Upper lobe of left lung (tissue), 6 donors: ENCODE data around the gene RASAL2. TPM values are rescaled to one million over a fixed set of nuclear protein-coding genes. Genes with fewer than 3 reads are reported as not detected.
A peak's percentile ranks its signal among the peaks of the same experiment; 100 is the strongest.

Source experiments
- ATAC-seq, 2 donors: fragments of 200-7000 bp; cut with Tn5 transposase; one replicate each; pipeline ENCODE4 v1.9.1; 2022; ENCODE audit warnings: mild to moderate bottlenecking in 2 of 2, moderate library complexity in 2 of 2; ENCODE audit not compliant: low FRiP score in 2 of 2
- DNase-seq, 2 donors: peaks; one replicate each; pipeline ENCODE4 v3.0.0-alpha.2; 2019 to 2020
- H3K27ac ChIP-seq, 4 donors: fragments of 200-600 bp; sonication (generic); one replicate each; pipeline ENCODE4 v1.5.1; 2016 to 2019
- H3K27me3 ChIP-seq, 4 donors: fragments of 200-600 bp; sonication (generic); one replicate each; pipeline ENCODE4 v1.5.1; 2017 to 2019
- H3K36me3 ChIP-seq, 4 donors: fragments of 200-600 bp; sonication (generic); one replicate each; pipeline ENCODE4 v1.5.1; 2016 to 2019
- H3K4me1 ChIP-seq, 4 donors: fragments of 200-600 bp; sonication (generic); one replicate each; pipeline ENCODE4 v1.5.1; 2018 to 2019
- H3K4me3 ChIP-seq, 4 donors: fragments of 200-600 bp; sonication (generic); one replicate each; pipeline ENCODE4 v1.5.1; 2017 to 2019; ENCODE audit warnings: mild to moderate bottlenecking in 2 of 4, moderate library complexity in 1 of 4
- H3K9me3 ChIP-seq, 4 donors: fragments of 200-600 bp; sonication (generic); one replicate each; pipeline ENCODE4 v1.5.1; 2018 to 2019
- EP300 ChIP-seq, 4 donors: sonication (generic); formaldehyde crosslinking; IDR thresholded peaks; one replicate each; pipeline ENCODE4 v1.5.1; 2017; ENCODE audit warnings: antibody characterized with exemption in 4 of 4, control low read depth in 2 of 4
- POLR2A ChIP-seq, 4 donors: fragments of 450-650 bp; IDR thresholded peaks; one replicate each; pipeline ENCODE4 v1.5.1; 2016 to 2017; ENCODE audit warnings: antibody characterized with exemption in 4 of 4, mild to moderate bottlenecking in 2 of 4
- POLR2AphosphoS5 ChIP-seq, 2 donors: sonication (generic); formaldehyde crosslinking; IDR thresholded peaks; one replicate each; pipeline ENCODE4 v1.5.1; 2017; ENCODE audit warnings: antibody characterized with exemption in 2 of 2
- WGBS, 2 donors: methylation state at CpG; one replicate each; pipeline ENCODE4 v1.1.5; 2017 to 2018; 5-methylcytosine and 5-hydroxymethylcytosine counted together
- total RNA-seq, 6 donors: library from RNA; depleted of rRNA in 4 of 6; stranded (reverse); fragments of >200 nt in 4 of 6; gene quantifications; one replicate each; pipeline versions ENCODE4 v1.1.0 to v1.2.1, GENCODE V29; 2016 to 2021
- TF ChIP-seq, protein P1 (sequence below), 6 experiments: fragments of 450-650 bp in 4 of 6; fragments of 200-600 bp in 2 of 6; sonication (generic) in 2 of 6; IDR thresholded peaks; one replicate each; pipeline ENCODE4 v1.5.1; 2016 to 2019; ENCODE audit warnings: antibody characterized with exemption in 6 of 6
- donor health status: DM: no; HTN: no; CAD: no; lungs with moderate emphysema.
- donor health status: DM: no; HTN: yes; CAD: no; lungs with severe emphysema.

RASAL2 gene
- total RNA-seq, 6 donors from 2014 or later: 24.7 to 59.0 (median 41.6) TPM

DNA sequence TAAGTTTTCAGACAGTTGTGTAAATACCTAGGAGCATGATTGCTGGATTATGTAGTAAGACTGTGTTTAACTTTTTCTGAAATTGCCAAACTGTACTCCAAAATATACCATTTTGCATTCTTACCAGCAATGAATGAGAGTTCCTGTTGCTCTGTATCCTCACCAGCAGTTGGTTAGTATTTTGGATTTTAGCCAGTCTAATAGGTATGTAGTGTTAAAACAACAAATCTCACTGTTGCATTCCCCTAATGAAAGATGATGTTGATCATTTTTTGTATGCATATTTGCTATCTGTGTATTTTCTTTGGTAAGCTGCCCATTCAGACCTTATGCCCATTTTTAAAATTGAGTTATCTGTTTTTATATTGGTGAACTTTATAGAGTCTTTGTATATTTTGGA, 89.9 kb downstream of the RASAL2 start:
- DNase-seq: no peak
- ATAC-seq: no peak
- TF ChIP-seq POLR2A (IDR thresholded peaks at IDR 0.05): no peak
- TF ChIP-seq POLR2AphosphoS5 (IDR thresholded peaks at IDR 0.05): no peak
- TF ChIP-seq EP300 (IDR thresholded peaks at IDR 0.05): no peak
- TF ChIP-seq, protein P1, sequence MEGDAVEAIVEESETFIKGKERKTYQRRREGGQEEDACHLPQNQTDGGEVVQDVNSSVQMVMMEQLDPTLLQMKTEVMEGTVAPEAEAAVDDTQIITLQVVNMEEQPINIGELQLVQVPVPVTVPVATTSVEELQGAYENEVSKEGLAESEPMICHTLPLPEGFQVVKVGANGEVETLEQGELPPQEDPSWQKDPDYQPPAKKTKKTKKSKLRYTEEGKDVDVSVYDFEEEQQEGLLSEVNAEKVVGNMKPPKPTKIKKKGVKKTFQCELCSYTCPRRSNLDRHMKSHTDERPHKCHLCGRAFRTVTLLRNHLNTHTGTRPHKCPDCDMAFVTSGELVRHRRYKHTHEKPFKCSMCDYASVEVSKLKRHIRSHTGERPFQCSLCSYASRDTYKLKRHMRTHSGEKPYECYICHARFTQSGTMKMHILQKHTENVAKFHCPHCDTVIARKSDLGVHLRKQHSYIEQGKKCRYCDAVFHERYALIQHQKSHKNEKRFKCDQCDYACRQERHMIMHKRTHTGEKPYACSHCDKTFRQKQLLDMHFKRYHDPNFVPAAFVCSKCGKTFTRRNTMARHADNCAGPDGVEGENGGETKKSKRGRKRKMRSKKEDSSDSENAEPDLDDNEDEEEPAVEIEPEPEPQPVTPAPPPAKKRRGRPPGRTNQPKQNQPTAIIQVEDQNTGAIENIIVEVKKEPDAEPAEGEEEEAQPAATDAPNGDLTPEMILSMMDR (IDR thresholded peaks at IDR 0.05): no peak
- H3K9me3 ChIP-seq: no peaks in the 10 kb centered on the region
- H3K27ac ChIP-seq: no peak overlapping the region
- H3K36me3 ChIP-seq: no peaks in the 10 kb centered on the region
- H3K4me1 ChIP-seq: peaks cover 0 to 4% (median 3%) of the 10 kb centered on the region in 4 donors
- no peak overlapping the region for H3K4me3 ChIP-seq
- no peaks in the 10 kb centered on the region for H3K27me3 ChIP-seq

DNA sequence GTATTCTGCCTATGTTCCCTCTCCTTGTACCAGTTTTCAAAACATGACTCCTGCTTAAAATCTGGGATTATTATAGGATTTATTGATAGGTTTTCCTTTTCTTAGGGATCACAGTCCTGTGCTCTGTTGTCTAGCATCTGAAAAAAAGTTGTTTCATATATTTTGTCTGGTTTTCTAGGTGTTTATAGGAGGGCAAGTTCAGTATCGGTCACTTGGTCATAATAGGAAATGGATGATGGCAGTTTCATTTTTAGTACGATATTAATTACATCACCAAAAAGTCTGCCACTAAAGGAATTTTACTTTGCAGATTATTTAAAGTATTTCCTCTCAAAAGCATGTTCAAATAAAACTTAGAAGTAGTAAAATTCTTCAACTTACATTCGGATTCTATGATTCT, 94.4 kb downstream of the RASAL2 start:
- no peak overlapping the region for H3K27ac ChIP-seq
- DNase-seq (no peak), ATAC-seq (no peak)
- no peaks in the 10 kb centered on the region for H3K9me3 ChIP-seq
- H3K4me1 ChIP-seq: peaks cover 0 to 19% (median 12%) of the 10 kb centered on the region in 4 donors
- H3K36me3 ChIP-seq: no peaks in the 10 kb centered on the region
- no peak for TF ChIP-seq POLR2A (IDR thresholded peaks at IDR 0.05)
- TF ChIP-seq, protein P1 (IDR thresholded peaks at IDR 0.05): no peak
- TF ChIP-seq EP300 (IDR thresholded peaks at IDR 0.05): no peak
- no peak for TF ChIP-seq POLR2AphosphoS5 (IDR thresholded peaks at IDR 0.05)
- WGBS, 2 donors: 34 to 37% methylated on average over 3 of the region's 3 CpGs
- H3K27me3 ChIP-seq: no peaks in the 10 kb centered on the region
- peak overlapping the region in 2 of 4 donors; percentile 7 to 16 for H3K4me3 ChIP-seq

DNA sequence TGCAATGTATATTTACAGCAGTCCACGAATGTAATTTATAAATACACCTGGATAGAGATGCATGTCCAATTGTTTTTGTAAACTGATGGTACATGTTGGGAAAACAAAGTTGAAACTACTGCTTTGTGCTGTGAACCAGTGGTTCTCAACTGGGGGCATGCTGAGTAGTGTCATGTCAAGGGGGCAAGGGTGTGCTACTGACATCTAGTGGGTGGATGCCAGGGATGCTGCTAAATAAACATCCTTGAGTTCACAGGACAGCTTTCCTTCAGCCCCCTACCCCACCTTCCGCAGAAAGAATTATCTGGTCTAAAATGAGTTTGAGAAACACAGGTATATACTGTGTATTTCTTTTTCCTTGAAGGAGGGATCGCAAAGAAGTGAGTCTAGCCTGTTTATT, 95.9 kb downstream of the RASAL2 start:
- peaks cover 0 to 19% (median 12%) of the 10 kb centered on the region in 4 donors for H3K4me1 ChIP-seq
- H3K4me3 ChIP-seq: no peak overlapping the region
- DNase-seq (no peak), ATAC-seq (peak in 1 of 2 donors; percentile 57)
- peak overlapping the region in 1 of 4 donors; percentile 7 for H3K27ac ChIP-seq
- H3K27me3 ChIP-seq: no peaks in the 10 kb centered on the region
- TF ChIP-seq, protein P1 (IDR thresholded peaks at IDR 0.05): peak in 5 of 6 experiments; percentile 6 to 40 (median 21)
- TF ChIP-seq POLR2AphosphoS5 (IDR thresholded peaks at IDR 0.05): no peak
- TF ChIP-seq POLR2A (IDR thresholded peaks at IDR 0.05): no peak
- TF ChIP-seq EP300 (IDR thresholded peaks at IDR 0.05): no peak
- H3K9me3 ChIP-seq: no peaks in the 10 kb centered on the region
- 57 to 60% methylated on average over 3 of the region's 3 CpGs for WGBS, 2 donors
- H3K36me3 ChIP-seq: no peaks in the 10 kb centered on the region

DNA sequence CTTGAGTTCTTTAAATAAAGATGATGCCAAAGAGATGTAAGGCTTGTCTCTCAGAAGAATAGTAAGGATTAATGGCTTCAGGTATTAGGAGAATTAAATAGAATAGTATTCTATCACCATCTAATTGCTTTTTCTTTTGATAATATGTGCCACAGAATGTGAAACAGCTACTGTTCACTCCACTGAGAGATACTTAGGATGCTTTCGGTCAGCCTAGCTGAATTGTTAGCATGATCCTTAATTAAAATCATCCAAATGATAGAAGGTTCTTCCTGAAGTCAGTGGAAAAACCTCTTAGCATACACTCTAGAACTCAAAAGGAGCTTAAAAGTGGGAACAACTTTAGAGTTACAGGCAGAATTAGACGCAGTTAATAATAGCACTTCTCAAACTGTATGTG, 97.0 kb downstream of the RASAL2 start:
- ATAC-seq (no peak), DNase-seq (no peak)
- WGBS, 2 donors: 65 to 70% methylated on average over 2 of the region's 2 CpGs
- Histone ChIP-seq H3K27ac (no peak overlapping the region), H3K36me3 (no peaks in the 10 kb centered on the region), H3K27me3 (no peaks in the 10 kb centered on the region), H3K4me1 (peaks cover 0 to 19% (median 12%) of the 10 kb centered on the region in 4 donors), H3K9me3 (no peaks in the 10 kb centered on the region), H3K4me3 (no peak overlapping the region)
- TF ChIP-seq, protein P1 (IDR thresholded peaks at IDR 0.05): no peak
- TF ChIP-seq POLR2AphosphoS5 (IDR thresholded peaks at IDR 0.05) (no peak), POLR2A (IDR thresholded peaks at IDR 0.05) (no peak), EP300 (IDR thresholded peaks at IDR 0.05) (no peak)

DNA sequence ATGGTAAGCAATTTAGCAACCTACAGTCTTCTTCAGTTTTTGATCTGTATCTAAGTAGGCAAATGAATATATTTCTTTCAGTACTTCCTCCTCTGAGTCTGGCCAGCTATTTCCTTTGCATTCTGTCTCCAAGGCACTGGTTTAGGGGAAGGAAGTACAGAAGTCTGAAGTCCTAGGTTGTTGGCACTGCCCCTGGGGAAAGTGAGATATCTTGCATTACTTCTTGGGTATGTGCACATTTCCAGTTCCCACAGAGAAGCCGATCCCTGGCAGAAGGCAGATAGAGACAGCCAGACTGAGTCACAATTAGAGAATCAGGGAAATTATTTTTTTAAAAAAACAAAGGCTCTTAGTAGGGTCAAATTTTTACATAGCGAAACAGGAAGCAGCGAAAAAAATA, 98.8 kb downstream of the RASAL2 start:
- Histone ChIP-seq H3K9me3 (no peaks in the 10 kb centered on the region), H3K27me3 (no peaks in the 10 kb centered on the region), H3K27ac (peak overlapping the region in 2 of 4 donors; percentile 15 to 49), H3K36me3 (no peaks in the 10 kb centered on the region), H3K4me3 (no peak overlapping the region), H3K4me1 (peaks cover 0 to 19% (median 12%) of the 10 kb centered on the region in 4 donors)
- DNase-seq: peak in 1 of 2 donors; percentile 36
- peak; percentile 69 to 87 for ATAC-seq
- TF ChIP-seq, protein P1 (IDR thresholded peaks at IDR 0.05): no peak
- TF ChIP-seq POLR2A (IDR thresholded peaks at IDR 0.05): no peak
- TF ChIP-seq POLR2AphosphoS5 (IDR thresholded peaks at IDR 0.05): no peak
- no peak for TF ChIP-seq EP300 (IDR thresholded peaks at IDR 0.05)
- 40 to 54% methylated on average over 3 of the region's 3 CpGs for WGBS, 2 donors
